GM19043 (cell line): ENCODE measurements around the gene SLCO2B1.

ENCODE experiments used
- ATAC-seq: cut with Tn5 transposase; IDR thresholded peaks from one replicate; pipeline ENCODE4 v1.9.1; 2021; ENCODE audit warnings: low read depth; ENCODE audit not compliant: unreplicated experiment

The SLCO2B1 gene

GRCh38 chr11:75190652-75191329 lies 39.9 kb downstream of the SLCO2B1 start:
- ATAC-seq, result no peak

- ATAC-seq, result no peak
Observed at GRCh38 chr11:75191330-75191717, 40.4 kb downstream of the SLCO2B1 start.

GRCh38 chr11:75193271-75193670 lies 42.4 kb downstream of the SLCO2B1 start:
- ATAC-seq, result no peak

- ATAC-seq, result no peak
Observed at GRCh38 chr11:75193711-75194110, 42.8 kb downstream of the SLCO2B1 start.

- ATAC-seq, result no peak
Observed at GRCh38 chr11:75194147-75194546, 43.2 kb downstream of the SLCO2B1 start.

- no peak for ATAC-seq
Observed at GRCh38 chr11:75195167-75195962, 44.5 kb downstream of the SLCO2B1 start.

- no peak for ATAC-seq
Observed at GRCh38 chr11:75196426-75196825, 45.5 kb downstream of the SLCO2B1 start.

GRCh38 chr11:75197512-75198277 lies 46.8 kb downstream of the SLCO2B1 start:
- no peak for ATAC-seq

- ATAC-seq, result no peak
Observed at GRCh38 chr11:75198278-75198973, 47.5 kb downstream of the SLCO2B1 start.

GRCh38 chr11:75199412-75199955 lies 48.6 kb downstream of the SLCO2B1 start:
- ATAC-seq, result no peak

- no peak for ATAC-seq
Observed at GRCh38 chr11:75200051-75200450, 49.1 kb downstream of the SLCO2B1 start.

GRCh38 chr11:75200531-75200930 lies 49.6 kb downstream of the SLCO2B1 start:
- ATAC-seq, result no peak

- ATAC-seq, result no peak
Observed at GRCh38 chr11:75201771-75202170, 50.9 kb downstream of the SLCO2B1 start.

- ATAC-seq, result no peak
Observed at GRCh38 chr11:75202195-75202594, 51.3 kb downstream of the SLCO2B1 start.

- no peak for ATAC-seq
Observed at GRCh38 chr11:75203138-75203537, 52.2 kb downstream of the SLCO2B1 start.

- ATAC-seq, result no peak
Observed at GRCh38 chr11:75203641-75204011, 52.7 kb downstream of the SLCO2B1 start.

- ATAC-seq, result no peak
Observed at GRCh38 chr11:75204012-75204674, 53.2 kb downstream of the SLCO2B1 start.

GRCh38 chr11:75204685-75205563 lies 54.0 kb downstream of the SLCO2B1 start:
- no peak for ATAC-seq

GRCh38 chr11:75205564-75206020 lies 54.7 kb downstream of the SLCO2B1 start:
- no peak for ATAC-seq
